Stimulated activated CD4-positive, alpha-beta T cell treated with anti-CD3 and anti-CD28 coated beads, Interleukin-15, amount 100 ng/mL, for 24 hours (primary cell): ENCODE results near the gene KLF3.

Experiments
- DNase-seq: peaks from one replicate; pipeline ENCODE4 v3.0.0-alpha.2; 2020

The KLF3 gene

DNA sequence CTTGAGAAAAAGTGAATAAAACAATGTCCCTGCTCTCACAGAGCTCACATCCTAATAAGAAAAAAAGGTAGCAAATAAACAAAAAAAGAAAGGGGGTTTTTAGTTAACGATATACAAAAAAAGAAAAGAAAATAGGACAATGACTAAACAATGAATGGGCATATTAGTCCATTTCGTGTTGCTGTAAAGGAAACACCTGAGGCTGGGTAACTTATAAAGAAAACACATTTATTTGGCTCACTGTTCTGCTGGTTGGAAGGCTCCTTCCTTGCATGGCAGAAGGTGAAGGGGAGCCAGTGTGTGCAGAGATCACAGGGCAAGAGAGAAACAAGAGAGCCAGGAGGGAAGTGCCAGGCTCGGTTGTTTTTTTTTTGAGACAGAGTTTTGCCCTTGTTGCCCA is 4.7 kb upstream of the KLF3 start:
- no peak for DNase-seq

DNA sequence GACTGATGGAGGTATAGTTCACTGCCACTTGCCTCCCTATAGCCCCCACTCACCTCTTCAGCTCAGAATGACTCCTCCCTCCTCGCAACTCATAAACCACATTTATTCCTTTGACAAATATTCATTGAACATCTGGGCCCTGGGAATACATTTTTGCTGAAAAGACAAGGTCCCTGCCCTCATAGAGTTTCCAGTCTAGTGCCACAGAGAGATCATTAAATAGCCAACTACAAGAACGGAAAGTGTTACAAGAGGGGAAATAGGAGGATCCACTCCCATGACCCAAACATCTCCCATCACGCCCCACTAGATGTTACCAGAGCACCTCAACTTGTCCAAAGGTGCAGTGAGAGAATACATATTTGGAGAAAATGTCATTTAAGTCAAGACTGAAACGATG is 3.2 kb upstream of the KLF3 start:
- no peak for DNase-seq

DNA sequence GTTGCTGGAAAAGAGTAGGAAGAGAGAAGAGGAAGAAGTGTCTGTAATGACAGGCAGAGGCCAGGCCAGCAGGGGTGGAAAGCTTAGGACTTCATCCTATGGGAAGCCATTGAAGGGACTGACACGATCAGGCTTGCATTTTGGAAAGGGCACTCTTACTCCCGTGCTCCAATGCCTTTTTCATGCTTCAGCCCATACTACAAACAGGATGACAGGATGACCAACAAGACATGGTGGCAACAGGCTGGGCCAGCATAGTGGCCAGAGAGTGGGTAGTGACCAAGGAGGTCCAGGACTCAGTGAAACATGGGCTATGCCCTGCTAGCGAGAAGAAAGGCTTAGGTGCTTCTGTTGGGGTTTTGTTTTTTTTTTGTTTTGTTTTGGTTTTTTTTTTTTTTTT is 2.6 kb upstream of the KLF3 start:
- no peak for DNase-seq

DNA sequence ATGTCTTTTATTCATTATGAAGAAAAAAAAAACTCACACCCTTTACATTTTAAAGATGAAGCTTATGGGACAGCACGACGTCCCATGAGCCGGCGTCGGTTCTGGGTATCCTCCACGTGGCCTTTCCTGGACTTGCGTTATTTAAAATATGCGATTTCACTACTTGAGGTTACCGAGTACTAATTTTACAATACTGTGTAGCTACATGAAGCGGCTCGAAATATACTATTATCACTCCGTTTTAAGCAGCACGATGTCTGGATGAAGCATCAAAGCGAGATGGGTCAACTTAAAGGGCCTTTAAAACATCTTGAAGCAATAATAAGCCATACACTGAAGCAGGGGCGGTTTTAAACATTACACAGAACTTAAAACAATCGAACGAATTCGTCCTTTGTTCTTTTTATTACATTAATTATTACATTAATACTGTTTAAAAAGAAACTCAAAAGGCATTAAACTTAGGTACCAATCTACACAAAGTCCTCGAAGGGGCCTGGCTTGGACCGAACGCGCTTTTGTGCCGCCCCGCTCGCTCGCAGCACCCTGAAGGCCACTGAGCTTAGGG is 1.4 kb upstream of the KLF3 start:
- DNase-seq: no peak

GRCh38 chr4:38663090-38663800 is 754 bp upstream of the KLF3 start:
- DNase-seq: peak; percentile 68

DNA sequence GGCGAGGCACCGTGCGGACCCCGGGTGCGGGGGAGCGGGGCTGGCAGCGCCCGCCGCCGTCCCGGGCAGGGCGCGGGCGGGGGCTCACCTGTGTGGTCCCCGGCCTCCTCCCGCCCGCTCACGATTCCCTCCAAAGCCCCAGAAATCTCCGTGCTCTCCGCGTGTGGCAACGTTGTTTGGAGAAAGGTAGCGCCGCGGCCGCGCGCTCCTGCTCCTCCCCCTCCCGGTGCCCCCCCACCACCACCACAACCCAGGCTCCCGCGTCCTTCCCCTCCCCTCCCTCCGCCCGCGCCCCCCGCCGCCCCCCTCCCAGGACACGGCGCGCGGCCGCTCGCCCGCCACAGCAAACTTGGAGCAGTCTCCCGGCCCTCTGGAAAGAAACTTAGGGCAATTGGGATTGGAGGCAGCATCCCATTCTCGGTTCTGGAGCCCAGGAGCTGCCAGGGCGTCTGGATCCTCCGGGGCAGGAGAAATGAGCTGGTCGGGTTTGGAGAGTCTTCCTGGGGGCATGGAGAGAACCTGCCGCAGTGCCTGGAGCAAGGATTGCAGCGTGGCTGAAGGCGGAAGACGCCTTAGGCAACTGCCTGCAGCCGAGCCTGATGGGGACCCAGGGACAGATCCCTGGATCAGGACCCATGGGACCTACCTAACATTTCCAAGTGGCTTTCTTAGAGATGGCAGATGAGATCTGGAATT is 855 bp downstream of the KLF3 start:
- peak; percentile 57 for DNase-seq

DNA sequence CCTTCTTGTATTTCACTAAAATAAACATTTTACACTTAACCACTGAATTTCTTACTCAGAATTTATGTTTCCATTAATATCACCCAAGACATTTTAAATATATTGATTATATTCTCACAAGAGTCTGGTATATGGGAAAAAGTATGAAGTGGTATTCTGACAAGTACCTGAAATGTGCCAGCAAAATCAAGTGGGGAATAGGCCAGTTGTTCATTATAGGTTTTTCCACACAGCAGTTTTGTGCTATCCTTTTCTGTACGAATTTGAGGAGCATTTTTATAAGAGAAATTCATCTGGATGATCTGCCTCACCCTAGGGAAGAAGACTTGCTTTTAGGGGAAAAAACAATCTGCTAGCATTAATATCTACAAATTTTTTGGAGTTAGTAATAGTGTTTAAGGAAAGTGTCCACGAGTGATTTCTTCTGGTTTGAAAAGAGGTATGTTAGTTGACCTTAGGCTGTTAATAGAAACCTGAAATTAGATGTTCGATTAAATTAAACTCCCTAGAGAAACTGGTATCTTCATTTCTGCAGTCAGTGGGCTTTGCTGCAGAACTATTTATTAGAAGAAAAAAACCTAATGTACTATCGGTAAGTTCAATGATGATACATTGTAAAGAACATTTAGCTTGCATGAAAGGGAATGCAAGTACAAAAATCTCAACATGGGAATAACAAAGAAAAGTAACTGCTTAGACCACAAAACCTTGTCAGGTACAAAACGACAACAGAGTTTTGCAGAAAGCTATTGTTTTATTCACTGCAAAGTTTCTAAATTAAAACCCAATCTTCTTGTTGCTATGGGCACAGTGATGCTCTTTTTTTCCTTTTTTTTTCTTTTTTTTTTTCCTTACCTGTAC is 1.8 kb downstream of the KLF3 start:
- DNase-seq: no peak

GRCh38 chr4:38666766-38667084 is 2.7 kb downstream of the KLF3 start:
- no peak for DNase-seq

DNA sequence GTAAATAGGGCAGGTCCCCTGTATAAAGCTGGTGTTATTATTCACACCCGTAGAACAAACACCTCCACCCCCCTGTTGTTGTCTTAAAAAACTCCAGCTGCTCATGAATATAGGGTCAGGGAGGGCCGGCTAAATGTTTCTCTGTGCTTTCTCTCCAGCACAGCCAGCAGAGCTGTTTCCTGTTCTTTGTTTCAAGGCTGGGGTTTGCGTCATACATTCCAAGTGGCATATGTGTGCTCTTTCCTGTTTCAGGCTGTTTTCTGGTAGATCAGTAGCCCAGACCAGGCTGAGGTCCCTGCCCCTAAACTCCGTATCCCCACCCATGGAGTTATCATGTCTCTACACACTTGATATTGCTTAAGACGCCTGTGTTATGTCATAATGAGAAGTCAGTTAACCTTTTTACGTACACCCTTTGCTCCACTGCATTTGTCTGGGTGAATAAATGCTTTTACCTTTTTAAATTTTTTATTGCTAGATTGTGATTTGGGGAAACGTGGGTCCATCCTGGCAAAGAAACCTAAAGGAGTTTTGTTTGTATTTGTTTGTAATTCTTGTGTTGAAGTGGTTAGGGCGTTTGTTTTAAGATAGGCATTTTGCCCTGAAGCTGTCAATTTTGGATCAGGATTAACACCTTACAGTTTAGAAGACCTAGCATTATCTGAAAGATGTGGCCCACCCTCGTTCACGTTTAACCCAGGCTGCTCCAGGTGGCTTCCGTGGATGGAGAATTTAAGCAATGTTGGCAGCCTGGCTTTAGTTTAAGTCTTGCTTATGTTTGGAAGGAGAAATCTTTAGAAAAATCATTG is 3.3 kb downstream of the KLF3 start:
- DNase-seq: peak; percentile 52

- DNase-seq: no peak
Measured at GRCh38 chr4:38668203-38668971, 4.4 kb downstream of the KLF3 start.

DNA sequence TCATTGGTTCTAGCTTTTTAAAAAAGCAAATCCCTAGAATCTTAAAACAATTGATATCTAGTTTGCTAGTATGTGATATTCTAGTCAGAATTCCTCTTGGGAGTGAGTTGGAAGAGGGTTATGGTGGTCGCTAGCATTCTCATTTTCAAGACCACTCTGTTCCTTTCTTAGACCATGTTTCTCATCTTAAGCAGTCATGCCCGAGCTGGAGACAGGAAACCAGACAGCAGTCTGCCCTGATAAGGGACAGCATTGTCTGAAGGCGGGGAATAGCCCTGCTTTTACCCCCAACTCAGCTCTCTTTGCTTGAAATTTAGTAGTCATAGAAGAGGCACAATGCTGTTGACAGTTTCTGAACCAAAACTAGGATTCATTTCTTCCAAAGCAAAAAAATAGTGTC is 5.2 kb downstream of the KLF3 start:
- DNase-seq: no peak

DNA sequence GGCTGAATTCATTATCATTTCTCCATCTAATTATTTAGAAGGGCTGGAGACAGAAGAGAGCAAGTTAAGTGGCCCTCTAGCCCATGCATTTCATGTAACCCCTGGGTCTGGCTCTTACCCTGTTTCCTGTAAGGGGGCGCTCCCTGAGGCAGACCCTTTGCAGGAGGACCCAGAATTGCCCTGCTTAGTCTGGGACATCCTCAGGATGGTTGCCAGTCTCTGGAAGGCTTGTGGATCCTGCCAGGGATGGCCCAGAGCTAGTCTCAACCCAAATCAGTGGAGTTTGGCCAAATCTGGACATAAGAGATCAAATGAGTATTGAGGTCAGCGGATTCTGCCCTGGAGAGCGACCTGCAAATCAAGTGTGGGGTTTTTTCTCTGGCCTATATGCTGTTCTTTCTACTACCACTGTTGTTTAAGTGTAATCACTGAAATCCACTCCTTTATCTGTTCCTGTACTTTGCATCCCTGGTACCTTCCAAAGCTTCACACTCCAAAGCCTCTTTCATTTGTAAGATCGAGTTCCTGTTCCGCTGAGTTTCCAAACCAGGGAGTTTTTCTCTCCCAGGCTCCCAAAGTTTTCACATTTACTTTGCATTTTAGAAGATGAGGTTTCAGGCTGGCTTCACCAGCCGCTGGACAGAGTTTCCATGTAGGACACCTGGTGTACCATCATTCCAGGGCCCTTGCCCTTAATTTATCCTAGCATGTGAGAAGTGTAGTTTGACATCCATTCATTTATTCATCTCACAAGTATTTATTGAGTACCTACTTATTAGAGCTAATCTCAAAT is 6.3 kb downstream of the KLF3 start:
- no peak for DNase-seq

DNA sequence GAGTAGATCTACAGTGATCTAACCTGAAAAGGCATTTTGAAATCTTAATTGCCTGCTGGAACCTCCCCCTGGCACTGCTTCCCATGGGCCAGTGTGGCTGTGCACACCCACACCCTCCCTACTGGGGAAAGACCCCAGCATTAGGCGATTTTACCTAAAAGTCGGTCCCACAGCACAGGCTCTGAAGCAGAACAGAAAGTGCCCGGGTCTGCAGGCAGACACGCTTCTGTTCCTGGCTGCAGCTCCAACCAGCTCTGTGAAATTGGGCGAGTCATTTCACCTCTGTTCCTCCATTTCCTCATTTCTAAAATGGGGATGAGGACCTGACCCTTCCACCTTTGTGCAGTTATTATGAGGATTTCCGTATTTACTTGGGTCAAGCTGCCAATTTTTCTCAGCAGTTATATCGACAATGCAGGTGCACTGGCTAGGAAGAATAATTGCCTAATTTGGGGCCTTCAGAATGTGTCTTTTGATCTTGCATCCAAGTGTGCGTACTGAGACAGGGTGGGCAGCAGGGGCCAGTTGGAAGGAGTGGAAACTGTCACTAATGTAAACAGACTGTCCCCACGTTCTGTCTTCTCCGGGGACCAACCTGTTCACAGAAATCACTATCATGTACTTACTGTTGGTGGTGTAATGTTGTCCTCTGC is 7.1 kb downstream of the KLF3 start:
- no peak for DNase-seq

DNA sequence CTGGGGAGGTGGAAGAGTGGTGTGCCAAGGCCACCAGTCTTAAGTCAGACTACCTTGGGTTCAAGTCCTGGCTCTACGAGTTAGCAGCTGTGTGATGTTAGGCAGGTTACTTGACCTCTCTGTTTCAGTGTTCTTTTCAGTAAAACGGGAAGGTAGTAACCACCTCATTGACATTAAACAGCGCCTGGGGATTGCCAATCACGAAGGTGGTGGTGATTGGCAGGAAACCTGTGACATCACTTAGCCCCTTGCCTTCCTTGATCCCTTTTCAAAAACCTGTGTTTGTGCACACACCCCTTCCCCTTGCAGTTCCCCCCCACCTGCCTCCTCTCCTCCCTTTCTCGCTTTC is 7.6 kb downstream of the KLF3 start:
- no peak for DNase-seq

- DNase-seq: no peak
Measured at GRCh38 chr4:38672074-38672396, 8.0 kb downstream of the KLF3 start.

GRCh38 chr4:38672397-38673129 is 8.6 kb downstream of the KLF3 start:
- no peak for DNase-seq

- DNase-seq: no peak
Measured at GRCh38 chr4:38673130-38673978, 9.4 kb downstream of the KLF3 start.

GRCh38 chr4:38674258-38675144 is 10.5 kb downstream of the KLF3 start:
- no peak for DNase-seq
